Caco-2 (cell line): Measurements from ENCODE around the gene CCDC70. TPM values are rescaled to one million over a fixed set of nuclear protein-coding genes. Genes with fewer than 3 reads are reported as not detected.

Experiments used
- BruUV-seq: library from RNA; stranded (reverse); fragments of 400-500 nt; replicated peaks from 2 replicates; lab custom pipeline; 2021; lab: Mats Ljungman, UMichigan
- CTCF ChIA-PET: fragments of 300-600 bp; sonication (Branson Sonifier 250); formaldehyde crosslinking; loops from one replicate; lab custom pipeline; 2022; ENCODE audit warnings: antibody characterized with exemption; lab: Charles Lee
- POLR2A ChIA-PET: fragments of 300-600 bp; sonication (Branson Sonifier 250); formaldehyde crosslinking; loops from one replicate; lab custom pipeline; 2022; ENCODE audit warnings: antibody characterized with exemption; lab: Charles Lee
- DNase-seq, 2 experiments: peaks; one replicate each; pipeline versions ENCODE4 v3.0.0 to v3.0.0-alpha.2; 2020 to 2022
- H3K27me3 ChIP-seq: replicated peaks from 2 replicates; pipeline ENCODE4 v1.6.0; 2011; ENCODE audit warnings: low read length; ENCODE audit not compliant: control insufficient read depth, insufficient read depth
- H3K36me3 ChIP-seq: 2 replicates; pipeline ENCODE4 v1.5.1; 2011; ENCODE audit warnings: low read length; ENCODE audit not compliant: control insufficient read depth, insufficient read depth
- H3K4me1 ChIP-seq: fragments of 250-450 bp; sonication (Bioruptor Pico); 2 replicates; pipeline ENCODE4 v1.5.1; 2020; ENCODE audit warnings: mild to moderate bottlenecking
- H3K4me3 ChIP-seq: 2 replicates; pipeline ENCODE4 v1.5.1; 2011; ENCODE audit warnings: low read depth, mild to moderate bottlenecking, control low read depth, low read length
- H3K9me3 ChIP-seq: fragments of 250-450 bp; sonication (Bioruptor Pico); 2 replicates; pipeline ENCODE4 v1.5.1; 2020; ENCODE audit warnings: mild to moderate bottlenecking, moderate library complexity
- H3K27ac Mint-ChIP-seq: one replicate; pipeline ENCODE4 v1.8.0; 2022; ENCODE audit warnings: mixed read lengths; ENCODE audit not compliant: unreplicated experiment
- H3K27me3 Mint-ChIP-seq: one replicate; pipeline ENCODE4 v1.8.0; 2022; ENCODE audit warnings: mixed read lengths; ENCODE audit not compliant: insufficient read depth, unreplicated experiment
- H3K36me3 Mint-ChIP-seq: one replicate; pipeline ENCODE4 v1.8.0; 2022; ENCODE audit warnings: mild to moderate bottlenecking, mixed read lengths; ENCODE audit not compliant: insufficient read depth, unreplicated experiment
- H3K4me1 Mint-ChIP-seq: one replicate; pipeline ENCODE4 v1.8.0; 2022; ENCODE audit warnings: low read depth, mixed read lengths; ENCODE audit not compliant: unreplicated experiment
- H3K4me3 Mint-ChIP-seq: one replicate; pipeline ENCODE4 v1.8.0; 2022; ENCODE audit warnings: mild to moderate bottlenecking, moderate library complexity, mixed read lengths; ENCODE audit not compliant: unreplicated experiment
- H3K9me3 Mint-ChIP-seq: one replicate; pipeline ENCODE4 v1.8.0; 2022; ENCODE audit warnings: mixed read lengths; ENCODE audit not compliant: unreplicated experiment
- CTCF ChIP-seq, 2 experiments: fragments of 200-600 bp in 1 of 2; IDR thresholded peaks; 1 replicate in 1 of 2; 2 replicates in 1 of 2; pipeline versions ENCODE4 v1.5.1 to v1.8.0; 2011 to 2022; ENCODE audit warnings: antibody characterized with exemption in 1 of 2, control low read depth in 1 of 2, inconsistent platforms in 1 of 2, low read depth in 1 of 2, low read length in 1 of 2, mild to moderate bottlenecking in 1 of 2, moderate library complexity in 1 of 2; ENCODE audit not compliant: insufficient read depth in 1 of 2, severe bottlenecking in 1 of 2, unreplicated experiment in 1 of 2
- intact Hi-C: fragments of 100-400 bp; cut with micrococcal nuclease; formaldehyde crosslinking; loops from one replicate; pipeline ENCODE4 v1.10.0; 2022; ENCODE audit not compliant: unreplicated experiment
- total RNA-seq: library from RNA; stranded (reverse); gene quantifications from 2 replicates; pipeline ENCODE4 v1.2.3, GENCODE V29; 2022

Gene CCDC70
- total RNA-seq, 1 experiment from 2014 or later, result not detected

- no TSS peak for BruUV-seq
- TF ChIP-seq CTCF (IDR thresholded peaks at IDR 0.05; ENCODE audit: insufficient read depth in 1 of 2, low read depth in 1 of 2, low read length in 1 of 2, severe bottlenecking in 1 of 2, unreplicated experiment in 1 of 2), result no peak
- intact Hi-C loops, result no loop called here
- Histone ChIP-seq H3K4me1 (no peaks in the 10 kb centered on the region), H3K27me3 (no peaks in the 10 kb centered on the region), H3K36me3 (no peaks in the 10 kb centered on the region), H3K9me3 (no peaks in the 10 kb centered on the region), H3K4me3 (no peak overlapping the region)
- POLR2A ChIA-PET, result no interaction called here
- Mint-ChIP-seq H3K27me3 (no peaks in the 10 kb centered on the region), H3K4me1 (peaks cover 16% of the 10 kb centered on the region), H3K36me3 (no peaks in the 10 kb centered on the region), H3K9me3 (no peaks in the 10 kb centered on the region), H3K27ac (no peak overlapping the region), H3K4me3 (no peak overlapping the region)
- CTCF ChIA-PET, result no interaction called here
- DNase-seq, result no peak
Observed at GRCh38 chr13:51846756-51847155, 15.0 kb upstream of the CCDC70 start.

GRCh38 chr13:51848674-51849073 is 13.1 kb upstream of the CCDC70 start:
- H3K27me3 Mint-ChIP-seq, result no peaks in the 10 kb centered on the region

GRCh38 chr13:51849145-51850101 is 12.3 kb upstream of the CCDC70 start:
- POLR2A ChIA-PET, result no interaction called here
- intact Hi-C loops, result no loop called here

More at GRCh38 chr13:51848674-51849073, 13.1 kb upstream of the CCDC70 start:
- no peak for TF ChIP-seq CTCF (IDR thresholded peaks at IDR 0.05; ENCODE audit: insufficient read depth in 1 of 2, low read depth in 1 of 2, low read length in 1 of 2, severe bottlenecking in 1 of 2, unreplicated experiment in 1 of 2)
- BruUV-seq, result no TSS peak
- intact Hi-C loops, result no loop called here
- DNase-seq, result no peak
- H3K36me3 ChIP-seq, result no peaks in the 10 kb centered on the region
- H3K4me1 ChIP-seq, result no peaks in the 10 kb centered on the region
- Mint-ChIP-seq H3K27ac (no peak overlapping the region), H3K36me3 (no peaks in the 10 kb centered on the region), H3K9me3 (no peaks in the 10 kb centered on the region), H3K4me3 (no peak overlapping the region), H3K4me1 (peaks cover 16% of the 10 kb centered on the region)
- POLR2A ChIA-PET, result no interaction called here
- H3K27me3 ChIP-seq, result no peaks in the 10 kb centered on the region
- no peak overlapping the region for H3K4me3 ChIP-seq
- no peaks in the 10 kb centered on the region for H3K9me3 ChIP-seq
- CTCF ChIA-PET, result no interaction called here

More at GRCh38 chr13:51849145-51850101, 12.3 kb upstream of the CCDC70 start:
- no TSS peak for BruUV-seq
- Mint-ChIP-seq H3K36me3 (no peaks in the 10 kb centered on the region), H3K27ac (no peak overlapping the region), H3K27me3 (no peaks in the 10 kb centered on the region), H3K4me1 (peaks cover 16% of the 10 kb centered on the region), H3K9me3 (no peaks in the 10 kb centered on the region), H3K4me3 (no peak overlapping the region)
- DNase-seq, result peak in 1 of 2 experiments; percentile 48
- CTCF ChIA-PET, result no interaction called here
- Histone ChIP-seq H3K27me3 (no peaks in the 10 kb centered on the region), H3K4me1 (no peaks in the 10 kb centered on the region), H3K4me3 (no peak overlapping the region), H3K36me3 (no peaks in the 10 kb centered on the region), H3K9me3 (no peaks in the 10 kb centered on the region)
- peak; percentile 49 to 51 for TF ChIP-seq CTCF (IDR thresholded peaks at IDR 0.05; ENCODE audit: insufficient read depth in 1 of 2, low read depth in 1 of 2, low read length in 1 of 2, severe bottlenecking in 1 of 2, unreplicated experiment in 1 of 2)
